Measurements from ENCODE around the gene PCNX2. TPM values are rescaled to one million over a fixed set of nuclear protein-coding genes. Genes with fewer than 3 reads are reported as not detected.

PCNX2 gene
- total RNA-seq, 1 experiment from 2014 or later, result 9.1 TPM

DNA sequence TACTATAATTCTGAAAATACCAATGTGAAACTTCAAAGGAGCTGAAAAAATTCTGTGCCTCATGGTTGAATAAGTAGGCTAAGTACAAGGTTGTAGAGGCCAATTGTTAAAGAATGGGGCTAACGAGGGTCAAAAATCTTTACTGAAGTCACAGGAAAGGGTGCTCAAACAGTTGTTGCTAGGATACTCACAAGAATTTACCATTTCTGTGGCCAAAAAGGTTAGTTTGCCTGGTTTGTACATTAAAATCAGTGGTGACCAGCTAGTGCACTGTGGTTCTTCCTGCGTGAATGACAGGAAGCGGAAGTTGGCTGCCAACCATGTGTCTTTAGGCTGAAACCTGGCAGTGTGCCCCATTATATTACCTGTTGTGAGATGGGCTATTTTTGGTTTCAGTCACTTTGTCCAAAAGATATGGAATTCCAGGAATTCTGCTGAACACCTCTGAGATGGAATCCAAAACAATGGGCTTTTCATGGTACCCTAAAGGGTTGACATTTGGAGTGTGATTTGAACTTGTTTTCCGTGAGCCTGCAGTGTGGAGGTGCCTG, 45.5 kb upstream of the PCNX2 start:
- ChIA-PET POLR2A (ENCODE audit: low non-redundant PET) (no interaction called here), CTCF (no interaction called here)
- TF ChIP-seq, protein P1, sequence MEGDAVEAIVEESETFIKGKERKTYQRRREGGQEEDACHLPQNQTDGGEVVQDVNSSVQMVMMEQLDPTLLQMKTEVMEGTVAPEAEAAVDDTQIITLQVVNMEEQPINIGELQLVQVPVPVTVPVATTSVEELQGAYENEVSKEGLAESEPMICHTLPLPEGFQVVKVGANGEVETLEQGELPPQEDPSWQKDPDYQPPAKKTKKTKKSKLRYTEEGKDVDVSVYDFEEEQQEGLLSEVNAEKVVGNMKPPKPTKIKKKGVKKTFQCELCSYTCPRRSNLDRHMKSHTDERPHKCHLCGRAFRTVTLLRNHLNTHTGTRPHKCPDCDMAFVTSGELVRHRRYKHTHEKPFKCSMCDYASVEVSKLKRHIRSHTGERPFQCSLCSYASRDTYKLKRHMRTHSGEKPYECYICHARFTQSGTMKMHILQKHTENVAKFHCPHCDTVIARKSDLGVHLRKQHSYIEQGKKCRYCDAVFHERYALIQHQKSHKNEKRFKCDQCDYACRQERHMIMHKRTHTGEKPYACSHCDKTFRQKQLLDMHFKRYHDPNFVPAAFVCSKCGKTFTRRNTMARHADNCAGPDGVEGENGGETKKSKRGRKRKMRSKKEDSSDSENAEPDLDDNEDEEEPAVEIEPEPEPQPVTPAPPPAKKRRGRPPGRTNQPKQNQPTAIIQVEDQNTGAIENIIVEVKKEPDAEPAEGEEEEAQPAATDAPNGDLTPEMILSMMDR (conservative IDR thresholded peaks at IDR 0.05; ENCODE audit: low read depth, low read length), result no peak
- no peak for TF ChIP-seq EZH2 (IDR thresholded peaks at IDR 0.05; ENCODE audit: borderline replicate concordance, low read depth, low read length, poor library complexity, severe bottlenecking)
- no peak for DNase-seq (ENCODE audit: low spot score)
- H3K4me3 ChIP-seq (ENCODE audit: low read depth, low read length, poor library complexity, severe bottlenecking), result no peak overlapping the region
- BruUV-seq (replicated peaks), result no TSS peak
- H3K9me3 ChIP-seq (ENCODE audit: low read depth, low read length, poor library complexity, severe bottlenecking), result no peaks in the 10 kb centered on the region
- H3K4me1 ChIP-seq (ENCODE audit: insufficient read depth, low read length, poor library complexity, severe bottlenecking), result no peaks in the 10 kb centered on the region
- intact Hi-C loops (cut with micrococcal nuclease; ENCODE audit: unreplicated experiment), result no loop called here
- peaks cover 19% of the 10 kb centered on the region for H3K27me3 ChIP-seq (replicated peaks; ENCODE audit: insufficient read depth, low read depth, low read length, poor library complexity)
- no peak overlapping the region for H3K27ac ChIP-seq (ENCODE audit: low read depth, low read length, poor library complexity, severe bottlenecking)
- H3K36me3 ChIP-seq (ENCODE audit: insufficient read depth, low read length, poor library complexity, severe bottlenecking), result no peaks in the 10 kb centered on the region

- no peaks in the 10 kb centered on the region for H3K4me1 ChIP-seq (ENCODE audit: insufficient read depth, low read length, poor library complexity, severe bottlenecking)
- H3K9me3 ChIP-seq (ENCODE audit: low read depth, low read length, poor library complexity, severe bottlenecking), result no peaks in the 10 kb centered on the region
Measured at GRCh38 chr1:233340031-233340555, 44.6 kb upstream of the PCNX2 start.

DNA sequence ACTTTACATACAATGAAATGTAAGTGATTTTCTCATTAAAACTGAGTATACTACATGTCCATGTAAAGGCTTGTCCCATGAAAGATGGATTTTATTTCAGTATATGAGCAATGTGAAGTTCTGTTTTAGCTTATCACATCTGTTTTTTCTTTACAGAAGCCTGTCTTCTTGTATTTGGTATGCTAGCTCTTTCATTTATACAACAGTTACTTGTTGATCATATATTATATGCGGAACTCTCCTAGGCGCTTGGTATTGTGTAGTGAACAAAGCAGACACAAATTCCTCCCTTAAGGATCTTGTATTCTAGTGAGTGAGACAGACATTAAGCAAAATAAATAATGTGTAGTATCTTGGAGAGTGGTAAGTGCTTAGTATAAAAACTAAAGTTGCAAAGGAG, 42.6 kb upstream of the PCNX2 start:
- no peak for DNase-seq (ENCODE audit: low spot score)
- BruUV-seq (replicated peaks), result no TSS peak
- Histone ChIP-seq H3K27me3 (replicated peaks; ENCODE audit: insufficient read depth, low read depth, low read length, poor library complexity) (peaks cover 22% of the 10 kb centered on the region), H3K4me3 (ENCODE audit: low read depth, low read length, poor library complexity, severe bottlenecking) (no peak overlapping the region), H3K27ac (ENCODE audit: low read depth, low read length, poor library complexity, severe bottlenecking) (no peak overlapping the region), H3K36me3 (ENCODE audit: insufficient read depth, low read length, poor library complexity, severe bottlenecking) (no peaks in the 10 kb centered on the region), H3K9me3 (ENCODE audit: low read depth, low read length, poor library complexity, severe bottlenecking) (no peaks in the 10 kb centered on the region), H3K4me1 (ENCODE audit: insufficient read depth, low read length, poor library complexity, severe bottlenecking) (no peaks in the 10 kb centered on the region)
- ChIA-PET CTCF (no interaction called here), POLR2A (ENCODE audit: low non-redundant PET) (no interaction called here)
- intact Hi-C loops (cut with micrococcal nuclease; ENCODE audit: unreplicated experiment), result no loop called here
- TF ChIP-seq, protein P1 (conservative IDR thresholded peaks at IDR 0.05; ENCODE audit: low read depth, low read length), result no peak
- no peak for TF ChIP-seq EZH2 (IDR thresholded peaks at IDR 0.05; ENCODE audit: borderline replicate concordance, low read depth, low read length, poor library complexity, severe bottlenecking)

More at GRCh38 chr1:233340031-233340555, 44.6 kb upstream of the PCNX2 start:
- DNase-seq (ENCODE audit: low spot score), result no peak
- H3K27ac ChIP-seq (ENCODE audit: low read depth, low read length, poor library complexity, severe bottlenecking), result no peak overlapping the region
- BruUV-seq (replicated peaks), result no TSS peak
- POLR2A ChIA-PET (ENCODE audit: low non-redundant PET), result no interaction called here
- TF ChIP-seq EZH2 (IDR thresholded peaks at IDR 0.05; ENCODE audit: borderline replicate concordance, low read depth, low read length, poor library complexity, severe bottlenecking), result no peak
- TF ChIP-seq, protein P1 (conservative IDR thresholded peaks at IDR 0.05; ENCODE audit: low read depth, low read length), result no peak
- intact Hi-C loops (cut with micrococcal nuclease; ENCODE audit: unreplicated experiment), result no loop called here
- H3K27me3 ChIP-seq (replicated peaks; ENCODE audit: insufficient read depth, low read depth, low read length, poor library complexity), result peaks cover 22% of the 10 kb centered on the region
- H3K4me3 ChIP-seq (ENCODE audit: low read depth, low read length, poor library complexity, severe bottlenecking), result no peak overlapping the region
- CTCF ChIA-PET, result no interaction called here
- no peaks in the 10 kb centered on the region for H3K36me3 ChIP-seq (ENCODE audit: insufficient read depth, low read length, poor library complexity, severe bottlenecking)
